ENCODE results near the gene ERLIN1. TPM values are rescaled to one million over a fixed set of nuclear protein-coding genes. Genes with fewer than 3 reads are reported as not detected.
"Not testable (repeated sequence)": the region's sequence is repeated elsewhere in the genome, so short reads cannot be mapped to it uniquely, and the experiment has no call there.

ERLIN1 gene
- total and polyA plus RNA-seq, 2 donors from 2014 or later: 9.0 to 23.7 TPM

- H3K9me3 ChIP-seq (ENCODE audit: control insufficient read depth in 2 of 3, insufficient read depth in 1 of 3, low read length in 3 of 3): peaks cover 0 to under 1% (median 0%) of the 10 kb centered on the region in 3 donors
- no peaks in the 10 kb centered on the region for H3K27me3 ChIP-seq (ENCODE audit: control insufficient read depth, insufficient read depth, low read length)
- H3K27ac ChIP-seq (ENCODE audit: low read depth in 2 of 2, low read length in 2 of 2): no peak overlapping the region
- H3K4me3 ChIP-seq (ENCODE audit: low read length in 3 of 3): no peak overlapping the region
- TF ChIP-seq, protein P1, sequence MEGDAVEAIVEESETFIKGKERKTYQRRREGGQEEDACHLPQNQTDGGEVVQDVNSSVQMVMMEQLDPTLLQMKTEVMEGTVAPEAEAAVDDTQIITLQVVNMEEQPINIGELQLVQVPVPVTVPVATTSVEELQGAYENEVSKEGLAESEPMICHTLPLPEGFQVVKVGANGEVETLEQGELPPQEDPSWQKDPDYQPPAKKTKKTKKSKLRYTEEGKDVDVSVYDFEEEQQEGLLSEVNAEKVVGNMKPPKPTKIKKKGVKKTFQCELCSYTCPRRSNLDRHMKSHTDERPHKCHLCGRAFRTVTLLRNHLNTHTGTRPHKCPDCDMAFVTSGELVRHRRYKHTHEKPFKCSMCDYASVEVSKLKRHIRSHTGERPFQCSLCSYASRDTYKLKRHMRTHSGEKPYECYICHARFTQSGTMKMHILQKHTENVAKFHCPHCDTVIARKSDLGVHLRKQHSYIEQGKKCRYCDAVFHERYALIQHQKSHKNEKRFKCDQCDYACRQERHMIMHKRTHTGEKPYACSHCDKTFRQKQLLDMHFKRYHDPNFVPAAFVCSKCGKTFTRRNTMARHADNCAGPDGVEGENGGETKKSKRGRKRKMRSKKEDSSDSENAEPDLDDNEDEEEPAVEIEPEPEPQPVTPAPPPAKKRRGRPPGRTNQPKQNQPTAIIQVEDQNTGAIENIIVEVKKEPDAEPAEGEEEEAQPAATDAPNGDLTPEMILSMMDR (IDR thresholded peaks at IDR 0.05; ENCODE audit: borderline replicate concordance, extremely low read depth, insufficient read depth): no peak
- DNase-seq (no peak), FAIRE-seq (no peak)
- no peak overlapping the region for H3K9ac ChIP-seq (ENCODE audit: low read length in 3 of 3)
- intact Hi-C loops (cut with DNase I): no loop called here
- H3K4me1 ChIP-seq (ENCODE audit: control insufficient read depth in 2 of 3, insufficient read depth in 2 of 3, low read depth in 1 of 3, low read length in 3 of 3): no peaks in the 10 kb centered on the region
- no peaks in the 10 kb centered on the region for H3K36me3 ChIP-seq (ENCODE audit: control insufficient read depth in 2 of 3, insufficient read depth in 3 of 3, low read length in 3 of 3)
These were observed 56.4 kb downstream of the ERLIN1 start for GRCh38 chr10:100129424-100129823.

DNA sequence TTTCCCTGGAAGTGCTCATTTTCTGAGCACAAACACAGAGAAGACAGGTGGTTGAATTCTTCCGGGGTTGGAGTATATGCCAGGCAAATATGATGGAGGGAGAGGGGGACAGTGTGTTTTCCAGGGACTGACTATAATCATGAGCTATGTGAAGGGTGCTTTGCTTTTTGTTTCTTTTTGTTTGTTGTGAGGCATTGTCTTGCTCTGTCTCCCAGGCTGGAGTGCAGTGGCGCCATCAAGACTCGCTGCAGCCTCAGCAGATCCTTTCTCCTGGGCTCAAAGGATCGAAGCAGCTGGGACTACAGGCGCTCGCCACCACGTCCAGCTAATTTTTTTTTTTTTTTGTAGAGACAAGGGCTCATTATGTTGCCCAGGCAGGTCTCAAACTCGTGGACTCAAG is 56.9 kb downstream of the ERLIN1 start:
- TF ChIP-seq, protein P1 (IDR thresholded peaks at IDR 0.05; ENCODE audit: borderline replicate concordance, extremely low read depth, insufficient read depth): no peak
- no peak overlapping the region for H3K27ac ChIP-seq (ENCODE audit: low read depth in 2 of 2, low read length in 2 of 2)
- H3K9me3 ChIP-seq (ENCODE audit: control insufficient read depth in 2 of 3, insufficient read depth in 1 of 3, low read length in 3 of 3): no peaks in the 10 kb centered on the region
- FAIRE-seq (no peak), DNase-seq (no peak)
- H3K27me3 ChIP-seq (ENCODE audit: control insufficient read depth, insufficient read depth, low read length): no peaks in the 10 kb centered on the region
- intact Hi-C loops (cut with DNase I): no loop called here
- no peak overlapping the region for H3K9ac ChIP-seq (ENCODE audit: low read length in 3 of 3)
- H3K4me3 ChIP-seq (ENCODE audit: low read length in 3 of 3): no peak overlapping the region
- H3K4me1 ChIP-seq (ENCODE audit: control insufficient read depth in 2 of 3, insufficient read depth in 2 of 3, low read depth in 1 of 3, low read length in 3 of 3): no peaks in the 10 kb centered on the region
- H3K36me3 ChIP-seq (ENCODE audit: control insufficient read depth in 2 of 3, insufficient read depth in 3 of 3, low read length in 3 of 3): no peaks in the 10 kb centered on the region

GRCh38 chr10:100125335-100125734 is 60.5 kb downstream of the ERLIN1 start:
- intact Hi-C loops (cut with DNase I); H3K27me3 ChIP-seq (ENCODE audit: control insufficient read depth, insufficient read depth, low read length); DNase-seq; H3K4me3 ChIP-seq (ENCODE audit: low read length in 3 of 3); H3K9ac ChIP-seq (ENCODE audit: low read length in 3 of 3); H3K27ac ChIP-seq (ENCODE audit: low read depth in 2 of 2, low read length in 2 of 2); FAIRE-seq; H3K4me1 ChIP-seq (ENCODE audit: control insufficient read depth in 2 of 3, insufficient read depth in 2 of 3, low read depth in 1 of 3, low read length in 3 of 3); H3K36me3 ChIP-seq (ENCODE audit: control insufficient read depth in 2 of 3, insufficient read depth in 3 of 3, low read length in 3 of 3); H3K9me3 ChIP-seq (ENCODE audit: control insufficient read depth in 2 of 3, insufficient read depth in 1 of 3, low read length in 3 of 3): not testable (repeated sequence)

- Histone ChIP-seq H3K4me1 (ENCODE audit: control insufficient read depth in 2 of 3, insufficient read depth in 2 of 3, low read depth in 1 of 3, low read length in 3 of 3) (no peaks in the 10 kb centered on the region), H3K9ac (ENCODE audit: low read length in 3 of 3) (no peak overlapping the region), H3K9me3 (ENCODE audit: control insufficient read depth in 2 of 3, insufficient read depth in 1 of 3, low read length in 3 of 3) (no peaks in the 10 kb centered on the region), H3K27ac (ENCODE audit: low read depth in 2 of 2, low read length in 2 of 2) (no peak overlapping the region), H3K36me3 (ENCODE audit: control insufficient read depth in 2 of 3, insufficient read depth in 3 of 3, low read length in 3 of 3) (no peaks in the 10 kb centered on the region), H3K4me3 (ENCODE audit: low read length in 3 of 3) (no peak overlapping the region), H3K27me3 (ENCODE audit: control insufficient read depth, insufficient read depth, low read length) (no peaks in the 10 kb centered on the region)
- TF ChIP-seq, protein P1 (IDR thresholded peaks at IDR 0.05; ENCODE audit: borderline replicate concordance, extremely low read depth, insufficient read depth): no peak
- no peak for FAIRE-seq
- intact Hi-C loops (cut with DNase I): no loop called here
- no peak for DNase-seq
These were observed 61.7 kb downstream of the ERLIN1 start for GRCh38 chr10:100124097-100124496.
